ENCODE results near the gene PRR19.

The PRR19 gene

GRCh38 chr19:42268704-42269477 is 33.0 kb upstream of the PRR19 start, which contains the start of gene CIC:
CIC (plus strand) TSS chr19:42269252; CDS start chr19:42271784, 2,532 bp downstream.
- ChIA-PET POLR2A (no interaction called here), CTCF (interaction anchor here (1.8 to 3.2 kb wide), 3 partner anchors 11 to 28 kb away, joined by 5 to 30 read pairs (median 5); no protein-coding TSS in a partner anchor)
- DNase-seq (ENCODE audit: extremely low spot score), result peak; percentile 95
- TF ChIP-seq CTCF (IDR thresholded peaks at IDR 0.05; ENCODE audit: control extremely low read depth, extremely low read depth, low read depth, missing control alignments), result no peak

GRCh38 chr19:42269478-42270345 is 32.2 kb upstream of the PRR19 start:
- DNase-seq (ENCODE audit: extremely low spot score), result no peak
- CTCF ChIA-PET, result interaction anchor here (1.2 to 3.2 kb wide), 5 partner anchors 10 to 27 kb away, joined by 4 to 30 read pairs (median 5); partner anchors contain the start of gene GSK3A

GRCh38 chr19:42270346-42271044 is 31.4 kb upstream of the PRR19 start:
- peak; percentile 55 for DNase-seq (ENCODE audit: extremely low spot score)
- TF ChIP-seq CTCF (IDR thresholded peaks at IDR 0.05; ENCODE audit: control extremely low read depth, extremely low read depth, low read depth, missing control alignments), result no peak
- POLR2A ChIA-PET, result interaction anchor here (1.1 to 1.6 kb wide), 2 partner anchors 9 to 27 kb away, joined by 6 to 8 read pairs; no protein-coding TSS in a partner anchor
- CTCF ChIA-PET, result interaction anchor here (0.7 to 3.2 kb wide), 6 partner anchors 9 to 27 kb away, joined by 3 to 30 read pairs (median 5); partner anchors contain the start of gene GSK3A

More at GRCh38 chr19:42269478-42270345, 32.2 kb upstream of the PRR19 start:
- TF ChIP-seq CTCF (IDR thresholded peaks at IDR 0.05; ENCODE audit: control extremely low read depth, extremely low read depth, low read depth, missing control alignments), result no peak
- POLR2A ChIA-PET, result interaction anchor here (1.1 to 1.6 kb wide), 2 partner anchors 10 to 26 kb away, joined by 6 to 8 read pairs; no protein-coding TSS in a partner anchor

- CTCF ChIA-PET, result interaction anchor here (0.7 to 3.2 kb wide), 4 partner anchors 9 to 28 kb away, joined by 3 to 30 read pairs (median 6); partner anchors contain the start of gene GSK3A
- POLR2A ChIA-PET, result interaction anchor here (1.1 to 1.6 kb wide), 2 partner anchors 8 to 28 kb away, joined by 6 to 8 read pairs; no protein-coding TSS in a partner anchor
- TF ChIP-seq CTCF (IDR thresholded peaks at IDR 0.05; ENCODE audit: control extremely low read depth, extremely low read depth, low read depth, missing control alignments), result no peak
- DNase-seq (ENCODE audit: extremely low spot score), result no peak
Observed at GRCh38 chr19:42271045-42271419, 30.9 kb upstream of the PRR19 start.

GRCh38 chr19:42271861-42272534 is 29.9 kb upstream of the PRR19 start:
- TF ChIP-seq CTCF (IDR thresholded peaks at IDR 0.05; ENCODE audit: control extremely low read depth, extremely low read depth, low read depth, missing control alignments), result no peak
- CTCF ChIA-PET, result interaction anchor here (3.2 kb wide), 1 partner anchor 8 kb away, joined by 30 read pairs; no protein-coding TSS in a partner anchor
- DNase-seq (ENCODE audit: extremely low spot score), result no peak
- POLR2A ChIA-PET, result interaction anchor here (0.5 kb wide), 1 partner anchor 175 kb away, joined by 3 read pairs; no protein-coding TSS in a partner anchor

All from GM10248 (cell line).